ENCODE measurements around the gene BRPF3. TPM values are rescaled to one million over a fixed set of nuclear protein-coding genes. Genes with fewer than 3 reads are reported as not detected.
"Not testable (repeated sequence)": the region's sequence is repeated elsewhere in the genome, so short reads cannot be mapped to it uniquely, and the experiment has no call there.

BRPF3 gene
- total and polyA plus RNA-seq, 7 donors: 15.3 to 47.2 (median 21.0) TPM

DNA sequence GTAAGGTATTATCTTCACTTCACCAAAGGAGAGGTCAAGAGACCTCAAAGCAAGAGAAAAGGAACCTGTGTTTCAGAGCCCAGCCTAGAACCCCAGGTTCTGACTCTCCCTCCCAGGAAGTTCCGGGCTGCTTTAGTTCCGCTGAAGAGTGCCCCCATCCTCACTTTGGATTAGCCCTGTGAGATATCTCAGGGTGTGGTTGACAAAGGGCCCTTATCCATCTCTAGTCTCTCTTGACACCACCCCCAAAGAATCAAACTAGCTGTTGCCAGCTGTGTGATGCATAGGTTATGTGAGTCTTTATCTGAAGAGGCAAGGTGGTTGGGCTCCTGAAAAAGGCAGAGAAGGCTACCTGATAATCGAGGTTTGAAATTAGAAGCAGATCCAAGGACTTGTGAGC lies 20.6 kb downstream of the BRPF3 start:
- Histone ChIP-seq H3K4me3 (no peak overlapping the region), H3K4me1 (no peaks in the 10 kb centered on the region), H3K27me3 (ENCODE audit: insufficient read depth in 3 of 3, low read length in 2 of 3) (no peaks in the 10 kb centered on the region), H3K9me3 (no peaks in the 10 kb centered on the region), H3K36me3 (ENCODE audit: insufficient read depth in 1 of 2, low read depth in 1 of 2) (peaks cover 3 to 92% of the 10 kb centered on the region in 2 donors), H3K27ac (no peak overlapping the region)
- 95 to 96% (median 96%) methylated on average over 3 of the region's 3 CpGs for WGBS, 3 donors
- ATAC-seq (no peak), DNase-seq (no peak)
- intact Hi-C loops (cut with DNase I): no loop called here
- TF ChIP-seq, protein P1, sequence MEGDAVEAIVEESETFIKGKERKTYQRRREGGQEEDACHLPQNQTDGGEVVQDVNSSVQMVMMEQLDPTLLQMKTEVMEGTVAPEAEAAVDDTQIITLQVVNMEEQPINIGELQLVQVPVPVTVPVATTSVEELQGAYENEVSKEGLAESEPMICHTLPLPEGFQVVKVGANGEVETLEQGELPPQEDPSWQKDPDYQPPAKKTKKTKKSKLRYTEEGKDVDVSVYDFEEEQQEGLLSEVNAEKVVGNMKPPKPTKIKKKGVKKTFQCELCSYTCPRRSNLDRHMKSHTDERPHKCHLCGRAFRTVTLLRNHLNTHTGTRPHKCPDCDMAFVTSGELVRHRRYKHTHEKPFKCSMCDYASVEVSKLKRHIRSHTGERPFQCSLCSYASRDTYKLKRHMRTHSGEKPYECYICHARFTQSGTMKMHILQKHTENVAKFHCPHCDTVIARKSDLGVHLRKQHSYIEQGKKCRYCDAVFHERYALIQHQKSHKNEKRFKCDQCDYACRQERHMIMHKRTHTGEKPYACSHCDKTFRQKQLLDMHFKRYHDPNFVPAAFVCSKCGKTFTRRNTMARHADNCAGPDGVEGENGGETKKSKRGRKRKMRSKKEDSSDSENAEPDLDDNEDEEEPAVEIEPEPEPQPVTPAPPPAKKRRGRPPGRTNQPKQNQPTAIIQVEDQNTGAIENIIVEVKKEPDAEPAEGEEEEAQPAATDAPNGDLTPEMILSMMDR (IDR thresholded peaks at IDR 0.05): no peak

- no peak for ATAC-seq
- Histone ChIP-seq H3K4me3 (no peak overlapping the region), H3K9me3 (no peaks in the 10 kb centered on the region), H3K27me3 (ENCODE audit: insufficient read depth in 3 of 3, low read length in 2 of 3) (no peaks in the 10 kb centered on the region), H3K4me1 (no peaks in the 10 kb centered on the region), H3K36me3 (ENCODE audit: insufficient read depth in 1 of 2, low read depth in 1 of 2) (peaks cover 0 to 95% of the 10 kb centered on the region in 2 donors), H3K27ac (no peak overlapping the region)
- WGBS, 3 donors: 96 to 100% (median 100%) methylated on average over 1 of the region's 1 CpG
- DNase-seq: no peak
- TF ChIP-seq, protein P1 (IDR thresholded peaks at IDR 0.05): no peak
- intact Hi-C loops (cut with DNase I): no loop called here
These were observed 21.4 kb downstream of the BRPF3 start for GRCh38 chr6:36217946-36218345.

DNA sequence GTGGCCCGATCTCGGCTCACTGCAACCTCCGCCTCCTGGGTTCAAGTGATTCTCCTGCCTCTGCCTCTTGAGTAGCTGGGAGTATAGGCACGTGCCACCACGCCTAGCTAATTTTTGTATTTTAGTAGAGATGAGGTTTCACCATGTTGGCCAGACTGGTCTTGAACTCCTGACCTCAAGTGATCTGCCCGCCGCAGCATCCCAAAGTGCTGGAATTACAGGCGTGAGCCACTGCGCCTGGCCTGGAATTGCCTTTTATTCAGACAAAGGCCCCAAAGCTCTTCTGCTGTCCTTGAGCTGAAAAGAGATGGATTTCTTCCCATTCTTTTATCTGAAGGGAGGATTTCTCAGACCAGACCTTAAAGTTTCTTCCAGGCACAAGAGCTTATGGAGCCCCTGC lies 22.0 kb downstream of the BRPF3 start:
- H3K4me1 ChIP-seq; ATAC-seq; H3K27ac ChIP-seq; intact Hi-C loops (cut with DNase I); H3K4me3 ChIP-seq; DNase-seq; H3K9me3 ChIP-seq; H3K27me3 ChIP-seq (ENCODE audit: insufficient read depth in 3 of 3, low read length in 2 of 3): not testable (repeated sequence)
- H3K36me3 ChIP-seq (ENCODE audit: insufficient read depth in 1 of 2, low read depth in 1 of 2): peaks cover 0 to 95% of the 10 kb centered on the region in 2 donors
- WGBS, 3 donors: 94 to 97% (median 96%) methylated on average over 9 of the region's 9 CpGs

DNA sequence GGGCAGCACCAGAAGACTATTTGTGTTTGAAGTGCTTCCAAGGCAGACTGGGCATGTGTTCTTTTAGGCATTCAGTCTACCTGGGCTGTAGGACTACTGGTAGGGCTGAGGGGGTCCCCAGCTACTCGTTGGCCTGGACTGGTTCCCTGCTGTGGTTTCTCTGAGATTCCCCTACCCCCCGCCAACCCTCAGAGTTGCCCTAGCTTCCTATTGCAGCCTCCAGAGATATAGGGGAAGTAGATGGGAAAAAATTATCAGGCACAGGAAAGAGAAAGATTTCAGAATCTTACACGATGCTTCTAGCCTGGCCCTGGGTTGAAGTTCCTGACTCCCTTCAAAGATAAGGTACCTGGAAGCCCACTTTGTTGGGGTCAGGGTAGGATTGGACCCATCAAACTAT lies 22.5 kb downstream of the BRPF3 start:
- Histone ChIP-seq H3K27ac (no peak overlapping the region), H3K36me3 (ENCODE audit: insufficient read depth in 1 of 2, low read depth in 1 of 2) (peaks cover 0 to 95% of the 10 kb centered on the region in 2 donors), H3K4me3 (no peak overlapping the region), H3K27me3 (ENCODE audit: insufficient read depth in 3 of 3, low read length in 2 of 3) (no peaks in the 10 kb centered on the region), H3K9me3 (no peaks in the 10 kb centered on the region), H3K4me1 (no peaks in the 10 kb centered on the region)
- 82 to 84% (median 83%) methylated on average over 3 of the region's 3 CpGs for WGBS, 3 donors
- DNase-seq (no peak), ATAC-seq (no peak)
- intact Hi-C loops (cut with DNase I): no loop called here
- TF ChIP-seq, protein P1 (IDR thresholded peaks at IDR 0.05): no peak

DNA sequence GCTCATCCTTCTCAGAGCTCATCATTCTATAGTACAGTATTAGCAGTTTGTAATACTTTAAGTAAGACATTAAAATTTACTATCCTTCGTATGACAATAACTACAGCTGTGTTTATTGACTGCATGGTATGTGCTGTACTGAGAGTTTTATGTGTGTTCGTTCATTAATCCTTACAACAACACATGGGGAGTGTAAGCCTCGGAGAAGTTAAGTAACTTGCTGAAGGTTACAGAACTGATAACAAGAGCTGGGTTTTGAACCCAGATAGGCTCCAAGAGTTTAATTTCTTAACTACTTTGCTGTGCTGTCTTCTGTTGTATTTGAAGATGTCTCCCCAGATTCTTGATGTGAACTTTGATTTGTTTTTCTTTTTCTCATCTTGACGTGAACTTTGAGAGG lies 23.7 kb downstream of the BRPF3 start:
- H3K4me1 ChIP-seq: no peaks in the 10 kb centered on the region
- H3K27ac ChIP-seq: no peak overlapping the region
- H3K4me3 ChIP-seq: no peak overlapping the region
- no peaks in the 10 kb centered on the region for H3K9me3 ChIP-seq
- intact Hi-C loops (cut with DNase I): no loop called here
- H3K36me3 ChIP-seq (ENCODE audit: insufficient read depth in 1 of 2, low read depth in 1 of 2): peaks cover 2 to 93% of the 10 kb centered on the region in 2 donors
- WGBS, 3 donors: 89 to 91% (median 90%) methylated on average over 4 of the region's 4 CpGs
- DNase-seq (no peak), ATAC-seq (no peak)
- TF ChIP-seq, protein P1 (IDR thresholded peaks at IDR 0.05): no peak
- no peaks in the 10 kb centered on the region for H3K27me3 ChIP-seq (ENCODE audit: insufficient read depth in 3 of 3, low read length in 2 of 3)
